Measurements from ENCODE around the gene IQCC. TPM values are rescaled to one million over a fixed set of nuclear protein-coding genes. Genes with fewer than 3 reads are reported as not detected.
"Not testable (repeated sequence)": the region's sequence is repeated elsewhere in the genome, so short reads cannot be mapped to it uniquely, and the experiment has no call there.

The IQCC gene
- under 1 TPM in 2 of 3 donors, not detected in 1; 0.29 to 0.85 TPM for polyA plus RNA-seq

DNA sequence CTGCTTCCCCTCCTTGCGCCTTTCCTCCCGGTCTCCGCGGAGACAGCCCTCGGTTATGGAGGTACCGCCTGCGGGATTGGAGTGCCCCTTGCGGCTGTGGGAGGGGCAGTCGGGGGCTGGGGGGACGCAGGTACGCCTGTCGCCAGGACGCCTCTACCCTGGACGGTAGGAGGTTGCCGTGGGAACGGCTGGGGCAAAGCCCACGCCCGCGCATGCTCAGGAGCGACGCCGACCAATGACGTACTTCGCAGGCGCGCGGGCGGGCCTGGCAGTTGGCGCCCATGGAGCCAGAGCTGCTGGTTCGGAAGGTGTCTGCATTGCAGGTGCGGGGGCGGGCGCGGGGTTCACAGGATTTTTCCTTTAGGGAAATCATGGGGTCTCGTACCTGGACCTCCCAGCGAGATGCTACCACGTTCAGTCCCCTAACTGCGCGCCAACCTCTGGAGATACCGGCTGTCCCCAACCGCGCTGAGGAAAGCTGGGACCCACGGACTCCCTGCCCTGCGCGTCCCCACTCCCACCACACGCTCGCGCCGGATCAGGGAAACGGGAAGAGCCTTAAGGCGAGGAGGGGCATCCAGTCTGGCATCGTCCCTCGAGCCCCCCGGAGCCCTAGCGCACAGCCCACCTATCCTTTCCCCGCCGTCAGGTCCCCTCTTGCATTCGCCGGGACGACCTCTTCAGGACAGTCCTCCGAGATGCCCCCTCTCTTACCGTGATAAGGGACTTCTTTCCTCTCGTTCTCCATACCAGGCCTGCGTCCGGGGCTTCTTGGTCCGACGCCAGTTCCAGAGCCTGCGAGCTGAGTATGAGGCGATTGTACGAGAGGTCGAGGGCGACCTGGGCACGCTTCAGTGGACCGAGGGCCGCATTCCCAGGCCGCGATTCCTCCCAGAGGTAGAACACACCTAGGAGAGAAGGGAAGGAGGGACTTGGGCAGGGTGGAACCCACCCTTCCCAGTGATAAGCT is at the start of gene IQCC:
Gene IQCC, plus strand, starts transcription at position 271 of the 970 bp plus-strand sequence. Its CDS starts 11 bp downstream, at position 282.
- peaks cover 0 to 12% (median 5%) of the 10 kb centered on the region in 3 donors for H3K27me3 Mint-ChIP-seq (ENCODE audit: low read depth in 3 of 3)
- DNase-seq, result peak; percentile 83 to 85 (median 85)

DNA sequence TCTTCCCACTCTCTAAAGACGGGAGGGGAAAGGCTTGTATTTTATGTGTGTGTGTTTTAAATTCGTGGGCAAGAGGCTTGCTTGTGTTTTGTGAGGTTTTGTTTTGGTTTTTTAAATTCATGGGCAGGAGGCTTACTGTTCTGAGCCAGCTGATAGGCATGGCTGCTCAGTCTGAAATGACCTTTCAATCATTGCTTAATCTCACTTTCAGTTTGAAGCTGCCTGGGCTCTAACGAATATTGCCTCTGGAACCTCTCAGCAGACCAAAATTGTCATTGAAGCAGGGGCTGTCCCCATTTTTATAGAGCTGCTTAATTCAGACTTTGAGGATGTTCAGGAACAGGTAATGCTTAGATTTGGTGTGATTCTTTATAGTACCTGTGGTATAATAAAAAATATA is 46.3 kb upstream of the IQCC start:
- Mint-ChIP-seq H3K36me3 (peaks cover 16 to 56% (median 52%) of the 10 kb centered on the region in 3 donors), H3K27me3 (ENCODE audit: low read depth in 3 of 3) (peaks cover 0 to 1% (median 0%) of the 10 kb centered on the region in 3 donors), H3K27ac (no peak overlapping the region), H3K9me3 (no peaks in the 10 kb centered on the region), H3K4me1 (peaks cover 0 to 3% of the 10 kb centered on the region in 2 donors), H3K4me3 (no peak overlapping the region)
- no peak for DNase-seq

More for the DNA sequence above, at the start of gene IQCC:
- peak within 1 kb of the TSS; percentile 80 to 91 (median 85) for H3K27ac Mint-ChIP-seq
- no peaks in the 10 kb centered on the region for H3K36me3 Mint-ChIP-seq
- no peaks in the 10 kb centered on the region for H3K9me3 Mint-ChIP-seq
- peaks cover 43 to 45% of the 10 kb centered on the region in 2 donors for H3K4me1 Mint-ChIP-seq
- H3K4me3 Mint-ChIP-seq, result peak within 1 kb of the TSS; percentile 84 to 88 (median 85)

DNA sequence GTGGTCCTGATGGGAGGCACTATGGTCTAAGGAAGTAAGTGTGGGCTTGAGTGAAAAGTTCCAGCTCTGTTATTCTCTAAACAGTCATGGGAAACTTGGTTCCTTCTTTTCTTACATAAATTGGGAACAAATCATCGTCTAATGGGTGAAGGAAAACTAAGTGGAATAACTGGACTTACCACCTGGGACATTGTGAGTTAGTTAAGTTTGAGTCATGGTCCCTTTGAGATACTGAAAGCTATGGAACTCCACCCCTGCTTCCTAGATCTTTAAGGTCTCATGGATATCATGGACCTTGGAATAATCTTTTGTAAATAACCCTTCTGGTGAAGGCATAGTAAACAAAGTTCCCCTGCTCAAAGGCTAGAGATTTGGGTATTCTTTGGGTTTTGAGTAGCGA is 42.1 kb upstream of the IQCC start:
- H3K36me3 Mint-ChIP-seq, result peaks cover 14 to 41% (median 31%) of the 10 kb centered on the region in 3 donors
- no peak overlapping the region for H3K4me3 Mint-ChIP-seq
- H3K27ac Mint-ChIP-seq, result no peak overlapping the region
- no peak for DNase-seq
- no peaks in the 10 kb centered on the region for H3K9me3 Mint-ChIP-seq
- no peaks in the 10 kb centered on the region for H3K27me3 Mint-ChIP-seq (ENCODE audit: low read depth in 3 of 3)
- H3K4me1 Mint-ChIP-seq, result no peaks in the 10 kb centered on the region

DNA sequence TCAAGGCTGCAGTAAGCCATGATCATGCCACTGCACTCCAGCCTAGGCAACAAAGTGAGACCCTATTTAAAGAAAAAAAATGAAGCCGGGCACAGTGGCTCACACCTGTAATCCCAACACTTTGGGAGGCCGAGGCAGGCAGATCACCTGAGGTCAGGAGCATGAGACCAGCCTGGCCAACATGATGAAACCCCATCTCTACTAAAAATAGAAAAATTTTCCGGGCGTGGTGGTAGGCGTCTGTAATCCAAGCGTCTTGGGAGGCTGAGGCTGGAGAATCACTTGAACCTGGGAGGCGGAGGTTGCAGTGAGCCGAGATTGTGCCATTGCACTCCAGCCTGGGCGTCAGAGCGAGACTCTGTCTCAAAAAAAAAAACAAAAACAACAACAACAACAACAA is 39.8 kb upstream of the IQCC start:
- H3K4me1 Mint-ChIP-seq, H3K27ac Mint-ChIP-seq: not testable (repeated sequence)
- H3K36me3 Mint-ChIP-seq, result peaks cover 18 to 40% (median 31%) of the 10 kb centered on the region in 3 donors

DNA sequence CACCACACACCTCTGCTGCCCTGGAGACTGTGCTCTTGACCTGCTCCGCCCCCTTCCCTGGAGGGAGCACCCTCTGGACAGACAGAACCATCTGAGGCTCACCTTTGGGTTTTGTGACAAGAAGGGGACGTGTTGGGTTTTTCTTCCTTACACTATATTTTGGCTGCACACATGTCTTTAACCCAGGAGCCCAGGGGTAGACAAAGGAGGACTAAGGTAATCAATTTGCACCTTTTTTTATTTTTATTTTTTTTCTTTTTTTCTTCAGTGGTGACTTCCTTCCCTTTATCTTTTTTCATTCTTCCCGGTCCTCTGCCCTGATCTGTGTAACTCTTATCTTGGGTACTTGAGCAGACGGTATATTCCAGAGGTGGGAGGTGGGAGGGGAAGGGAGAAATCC is 34.5 kb upstream of the IQCC start:
- Mint-ChIP-seq H3K4me3 (no peak overlapping the region), H3K27ac (peak overlapping the region in 1 of 6 donors; percentile 24), H3K27me3 (ENCODE audit: low read depth in 3 of 3) (peaks cover 0 to 2% (median 0%) of the 10 kb centered on the region in 3 donors), H3K9me3 (no peaks in the 10 kb centered on the region), H3K36me3 (peaks cover 25 to 46% (median 26%) of the 10 kb centered on the region in 3 donors), H3K4me1 (peaks cover 0 to 12% of the 10 kb centered on the region in 2 donors)
- no peak for DNase-seq

More for the DNA sequence above, 39.8 kb upstream of the IQCC start:
- H3K27me3 Mint-ChIP-seq (ENCODE audit: low read depth in 3 of 3); H3K4me3 Mint-ChIP-seq; H3K9me3 Mint-ChIP-seq; DNase-seq: not testable (repeated sequence)

DNA sequence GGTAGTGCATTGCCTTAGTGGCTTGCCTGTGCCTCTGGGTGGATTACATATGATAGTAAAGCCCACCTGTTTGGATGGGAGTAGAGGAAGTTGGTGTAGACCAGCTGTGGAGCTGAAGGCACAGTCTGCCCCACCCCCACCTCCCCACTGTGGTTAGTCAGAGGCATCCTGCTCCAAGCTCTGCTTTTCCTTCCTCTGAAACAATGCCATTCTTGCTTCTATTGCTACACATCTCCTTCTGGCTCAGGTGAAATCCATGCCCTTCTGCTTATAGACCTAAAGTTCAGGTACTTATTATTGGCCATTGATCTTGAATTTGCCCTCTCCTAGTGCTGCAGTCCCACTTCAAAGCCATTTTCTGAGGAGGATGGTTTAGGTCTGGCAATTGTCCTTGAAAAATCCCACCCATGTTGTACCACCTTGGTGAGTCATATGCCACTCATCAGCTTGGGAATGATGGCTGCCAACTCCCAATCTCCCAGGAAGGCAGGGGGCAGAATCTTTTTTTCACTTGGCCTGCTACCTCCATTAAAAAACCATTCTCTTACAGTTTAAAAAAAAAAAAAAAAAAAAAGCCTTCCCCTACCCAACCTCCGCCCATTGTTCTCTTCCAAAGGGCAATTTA is 32.7 kb upstream of the IQCC start:
- Mint-ChIP-seq H3K4me1 (peaks cover 0 to 12% of the 10 kb centered on the region in 2 donors), H3K9me3 (no peaks in the 10 kb centered on the region), H3K36me3 (peaks cover 25 to 43% (median 26%) of the 10 kb centered on the region in 3 donors), H3K4me3 (no peak overlapping the region), H3K27ac (peak overlapping the region in 2 of 6 donors; percentile 3 to 29), H3K27me3 (ENCODE audit: low read depth in 3 of 3) (peaks cover 0 to 2% (median under 1%) of the 10 kb centered on the region in 3 donors)
- DNase-seq, result no peak

DNA sequence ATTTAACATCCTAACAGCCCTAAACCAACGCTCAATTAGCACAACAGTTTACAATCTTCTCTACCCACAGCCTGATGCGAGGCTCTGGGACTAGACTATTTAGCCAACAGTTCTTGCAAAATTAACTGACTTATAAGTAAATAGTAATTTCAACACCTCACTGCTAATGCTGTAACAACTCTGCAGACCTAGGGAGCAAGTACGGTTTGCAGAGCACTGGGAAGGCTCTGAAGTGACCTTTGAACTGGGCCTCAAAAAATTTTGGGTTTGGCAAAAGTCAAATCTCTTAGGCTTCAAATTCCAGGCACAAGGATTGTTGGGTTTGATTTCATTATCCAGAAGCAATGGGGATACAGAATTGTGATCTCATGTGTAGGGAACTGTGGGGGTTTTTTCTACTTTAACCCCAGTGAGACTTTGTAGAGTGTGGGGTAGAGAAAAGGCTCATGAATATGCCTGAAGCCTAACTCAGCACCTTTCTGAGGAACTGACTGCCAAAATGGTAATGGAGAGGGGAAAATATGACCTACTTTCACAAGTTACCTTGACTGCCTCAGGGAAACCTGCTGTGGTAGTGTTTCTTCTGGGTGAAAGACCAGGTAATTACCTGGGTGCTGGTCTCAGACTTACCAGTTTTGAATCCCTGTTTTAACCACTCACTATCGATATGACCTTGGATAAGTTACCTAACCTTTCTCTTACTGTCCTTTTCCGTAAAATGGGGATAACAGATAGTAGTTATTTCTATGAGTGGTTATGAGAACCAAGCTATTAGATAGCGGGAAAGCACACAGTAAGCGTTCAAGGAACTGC is 26.9 kb upstream of the IQCC start:
- H3K4me1 Mint-ChIP-seq, result peaks cover 31 to 33% of the 10 kb centered on the region in 2 donors
- H3K9me3 Mint-ChIP-seq, result no peaks in the 10 kb centered on the region
- H3K36me3 Mint-ChIP-seq, result peaks cover 0 to 10% (median 4%) of the 10 kb centered on the region in 3 donors
- DNase-seq, result no peak
- peak overlapping the region; percentile 89 to 94 (median 91) for H3K4me3 Mint-ChIP-seq
- peak overlapping the region; percentile 91 to 97 (median 95) for H3K27ac Mint-ChIP-seq
- peaks cover 9 to 18% (median 11%) of the 10 kb centered on the region in 3 donors for H3K27me3 Mint-ChIP-seq (ENCODE audit: low read depth in 3 of 3)

DNA sequence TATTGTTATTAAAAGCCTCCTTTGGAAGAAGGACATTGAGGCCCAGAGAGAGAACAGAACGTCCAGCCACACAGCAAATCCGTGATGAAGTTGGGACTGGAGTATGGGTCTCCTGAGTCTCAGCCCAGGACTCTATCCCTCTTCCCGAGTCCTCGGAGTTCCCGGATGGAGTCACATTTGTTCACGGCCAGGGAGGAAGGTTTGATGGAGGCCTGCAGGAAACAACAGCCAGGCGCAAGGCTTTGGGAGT is 26.4 kb upstream of the IQCC start:
- peak overlapping the region; percentile 89 to 94 (median 91) for H3K4me3 Mint-ChIP-seq
- peak overlapping the region; percentile 91 to 97 (median 95) for H3K27ac Mint-ChIP-seq
- peaks cover 36% of the 10 kb centered on the region in 2 donors for H3K4me1 Mint-ChIP-seq
- peaks cover 0 to 9% (median 7%) of the 10 kb centered on the region in 3 donors for H3K36me3 Mint-ChIP-seq
- peak in 1 of 3 donors; percentile 7 for DNase-seq
- peaks cover 9 to 18% (median 11%) of the 10 kb centered on the region in 3 donors for H3K27me3 Mint-ChIP-seq (ENCODE audit: low read depth in 3 of 3)
- H3K9me3 Mint-ChIP-seq, result no peaks in the 10 kb centered on the region

DNA sequence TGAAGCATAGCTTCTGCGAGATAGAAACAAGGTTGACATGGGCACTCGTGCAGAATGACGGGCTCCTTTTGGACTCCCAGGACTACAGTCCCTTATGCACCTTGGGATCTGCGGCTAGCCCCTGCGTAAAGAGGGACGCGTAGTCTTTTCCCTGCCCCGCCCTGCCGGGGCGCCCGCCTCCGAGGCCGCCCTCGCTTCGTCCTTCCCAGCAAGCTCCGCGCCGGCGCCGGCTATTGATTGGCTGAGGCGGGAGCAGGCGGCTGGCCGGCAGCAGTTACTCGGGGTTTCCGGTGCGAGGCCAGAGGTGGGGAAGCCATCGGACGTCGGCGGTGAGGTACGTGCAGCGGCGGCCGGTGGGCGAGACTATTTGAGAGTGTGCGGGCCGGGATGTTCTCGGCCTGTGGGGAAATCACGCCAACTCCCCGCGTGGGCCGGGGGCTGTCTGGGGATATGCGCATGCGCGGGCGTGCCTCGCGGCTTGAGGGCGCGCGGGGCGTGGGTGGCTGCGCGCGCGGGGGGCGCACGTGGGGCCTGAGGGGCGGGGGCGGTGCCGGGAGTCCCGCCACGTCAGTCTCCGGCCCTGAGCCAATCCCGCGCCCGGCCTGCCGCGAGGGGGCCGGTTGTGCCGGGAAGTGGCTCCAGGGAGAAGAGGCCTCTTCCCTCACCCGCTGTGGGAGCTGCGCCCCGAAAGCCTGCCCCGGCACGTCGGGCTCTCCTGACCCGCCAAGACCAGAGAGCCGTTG is 25.9 kb upstream of the IQCC start, which contains the start of gene TXLNA:
Gene TXLNA, plus strand, starts transcription at position 233 of the 743 bp plus-strand sequence. CDS start 671 bp downstream, outside the sequence.
- H3K27ac Mint-ChIP-seq, result peak within 1 kb of the TSS; percentile 92 to 97 (median 95)
- peaks cover 0 to 12% (median 6%) of the 10 kb centered on the region in 3 donors for H3K36me3 Mint-ChIP-seq
- no peaks in the 10 kb centered on the region for H3K9me3 Mint-ChIP-seq
- peaks cover 37 to 41% of the 10 kb centered on the region in 2 donors for H3K4me1 Mint-ChIP-seq
- peak; percentile 90 to 91 (median 90) for DNase-seq
- H3K4me3 Mint-ChIP-seq, result peak within 1 kb of the TSS; percentile 89 to 94 (median 91)
- peaks cover 9 to 18% (median 11%) of the 10 kb centered on the region in 3 donors for H3K27me3 Mint-ChIP-seq (ENCODE audit: low read depth in 3 of 3)

DNA sequence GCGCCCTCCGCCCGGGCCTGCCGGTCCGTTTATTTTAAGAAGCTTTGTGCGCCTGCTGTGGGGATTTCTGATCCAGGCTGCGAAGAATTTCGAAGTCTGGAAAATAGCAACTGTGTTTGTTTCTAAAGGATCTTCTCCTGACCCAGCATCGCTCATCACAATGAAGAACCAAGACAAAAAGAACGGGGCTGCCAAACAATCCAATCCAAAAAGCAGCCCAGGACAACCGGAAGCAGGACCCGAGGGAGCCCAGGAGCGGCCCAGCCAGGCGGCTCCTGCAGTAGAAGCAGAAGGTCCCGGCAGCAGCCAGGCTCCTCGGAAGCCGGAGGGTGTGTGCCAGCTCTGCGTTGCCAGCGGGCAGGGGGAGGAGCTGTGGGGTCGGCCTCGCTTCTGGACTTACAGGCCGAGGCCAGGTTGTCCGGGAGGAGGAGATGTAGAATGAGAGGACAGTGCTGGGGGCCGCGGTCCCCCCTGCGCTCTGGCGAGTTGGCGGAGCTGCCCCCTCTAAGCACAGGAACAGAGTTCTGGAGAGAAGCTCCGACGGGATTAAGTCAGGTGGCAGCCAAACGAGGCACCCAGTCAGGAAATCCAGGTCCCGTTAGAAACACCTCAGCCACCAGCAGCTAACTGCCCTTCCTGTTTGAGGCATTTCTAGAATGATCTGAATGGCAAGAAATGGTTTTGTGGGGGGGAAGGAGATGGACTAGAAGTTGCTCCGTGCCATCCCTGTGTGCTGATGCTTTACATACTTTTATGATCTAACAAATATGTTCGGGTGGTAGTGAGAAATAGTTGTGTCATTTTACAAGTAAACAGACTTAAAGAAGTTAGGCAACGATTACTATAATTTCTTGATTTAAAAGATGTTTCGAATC is 25.0 kb upstream of the IQCC start:
- peak overlapping the region; percentile 90 to 94 (median 92) for H3K27ac Mint-ChIP-seq
- H3K27me3 Mint-ChIP-seq (ENCODE audit: low read depth in 3 of 3), result peaks cover 9 to 18% (median 11%) of the 10 kb centered on the region in 3 donors
- H3K4me1 Mint-ChIP-seq, result peaks cover 42 to 47% of the 10 kb centered on the region in 2 donors
- DNase-seq, result peak; percentile 40 to 42 (median 40)
- peak overlapping the region; percentile 86 to 94 (median 91) for H3K4me3 Mint-ChIP-seq
- peaks cover 5 to 17% (median 6%) of the 10 kb centered on the region in 3 donors for H3K36me3 Mint-ChIP-seq
- no peaks in the 10 kb centered on the region for H3K9me3 Mint-ChIP-seq

DNA sequence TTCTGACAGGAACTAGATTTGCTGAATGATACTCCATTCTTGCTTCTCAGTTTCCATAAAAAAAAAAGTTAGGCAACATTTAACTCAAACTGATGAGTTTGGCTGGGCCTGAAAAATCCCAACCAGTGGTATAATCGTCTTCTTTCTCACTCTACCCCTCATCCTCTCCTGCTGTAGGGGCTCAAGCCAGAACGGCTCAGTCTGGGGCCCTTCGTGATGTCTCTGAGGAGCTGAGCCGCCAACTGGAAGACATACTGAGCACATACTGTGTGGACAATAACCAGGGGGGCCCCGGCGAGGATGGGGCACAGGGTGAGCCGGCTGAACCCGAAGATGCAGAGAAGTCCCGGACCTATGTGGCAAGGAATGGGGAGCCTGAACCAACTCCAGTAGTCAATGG is 24.4 kb upstream of the IQCC start:
- Mint-ChIP-seq H3K4me1 (peaks cover 46 to 48% of the 10 kb centered on the region in 2 donors), H3K4me3 (peak overlapping the region; percentile 86 to 94 (median 91)), H3K27me3 (ENCODE audit: low read depth in 3 of 3) (peaks cover 9 to 18% (median 11%) of the 10 kb centered on the region in 3 donors), H3K9me3 (no peaks in the 10 kb centered on the region), H3K36me3 (peaks cover 6 to 17% (median 9%) of the 10 kb centered on the region in 3 donors), H3K27ac (peak overlapping the region; percentile 90 to 94 (median 92))
- DNase-seq, result no peak

DNA sequence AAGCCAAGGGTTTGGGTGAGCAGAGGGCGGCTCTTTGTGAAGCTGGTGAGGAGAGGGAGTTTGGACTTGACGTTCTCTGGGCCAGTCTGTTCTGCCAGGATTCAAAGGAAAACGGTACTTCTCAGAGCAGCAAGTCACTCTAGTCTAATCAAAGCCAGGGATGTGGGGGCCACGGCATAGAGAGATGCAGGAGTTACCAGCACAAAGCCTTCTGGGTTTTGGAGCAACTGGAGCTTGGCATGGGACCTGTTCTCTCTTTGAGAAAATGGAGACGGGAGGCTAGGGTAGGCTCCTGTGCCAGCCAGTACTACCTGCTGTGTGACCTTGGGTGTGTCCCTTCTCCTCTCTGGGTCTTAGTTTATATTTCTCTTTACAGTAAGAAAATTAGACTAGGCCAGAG is 23.9 kb upstream of the IQCC start:
- no peak for DNase-seq
- Mint-ChIP-seq H3K9me3 (no peaks in the 10 kb centered on the region), H3K4me1 (peaks cover 51 to 52% of the 10 kb centered on the region in 2 donors), H3K4me3 (peak overlapping the region; percentile 86 to 94 (median 91)), H3K36me3 (peaks cover 11 to 21% (median 14%) of the 10 kb centered on the region in 3 donors), H3K27ac (peak overlapping the region; percentile 73 to 92 (median 91)), H3K27me3 (ENCODE audit: low read depth in 3 of 3) (peaks cover 9 to 18% (median 11%) of the 10 kb centered on the region in 3 donors)

Data from immature natural killer cell (primary cell).